ENCODE data around the gene RAB14.

The RAB14 gene

GRCh38 chr9:121156263-121156731, 45.4 kb downstream of the RAB14 start:
- TF ChIP-seq CTCF (IDR thresholded peaks at IDR 0.05; ENCODE audit: low read depth, low read length), result no peak
- no peak overlapping the region for H3K4me3 ChIP-seq (ENCODE audit: low read depth, low read length)

- H3K4me3 ChIP-seq (ENCODE audit: low read depth, low read length), result no peak overlapping the region
- no peak for TF ChIP-seq CTCF (IDR thresholded peaks at IDR 0.05; ENCODE audit: low read depth, low read length)
Observed at GRCh38 chr9:121154782-121155181, 46.9 kb downstream of the RAB14 start.

DNA sequence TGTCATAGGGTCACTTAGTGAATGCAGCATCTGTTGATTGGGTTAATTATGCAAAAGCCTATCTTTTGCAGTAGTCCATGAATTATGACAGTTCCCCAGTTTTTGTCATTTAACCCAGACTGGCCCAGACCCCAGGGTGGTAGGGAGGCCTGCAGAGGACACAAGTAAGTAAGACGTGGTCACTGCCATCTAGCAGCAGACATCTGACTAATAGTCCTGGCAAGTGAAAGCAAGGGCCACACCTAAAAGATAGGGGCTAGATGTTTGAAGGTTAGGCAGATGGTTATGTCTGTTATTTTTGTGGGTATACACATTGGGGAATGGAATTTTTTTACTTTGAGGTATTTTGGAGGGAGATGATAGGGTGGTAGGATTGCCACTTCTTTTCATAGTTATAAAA, 48.0 kb downstream of the RAB14 start:
- TF ChIP-seq CTCF (IDR thresholded peaks at IDR 0.05; ENCODE audit: low read depth, low read length), result no peak

DNA sequence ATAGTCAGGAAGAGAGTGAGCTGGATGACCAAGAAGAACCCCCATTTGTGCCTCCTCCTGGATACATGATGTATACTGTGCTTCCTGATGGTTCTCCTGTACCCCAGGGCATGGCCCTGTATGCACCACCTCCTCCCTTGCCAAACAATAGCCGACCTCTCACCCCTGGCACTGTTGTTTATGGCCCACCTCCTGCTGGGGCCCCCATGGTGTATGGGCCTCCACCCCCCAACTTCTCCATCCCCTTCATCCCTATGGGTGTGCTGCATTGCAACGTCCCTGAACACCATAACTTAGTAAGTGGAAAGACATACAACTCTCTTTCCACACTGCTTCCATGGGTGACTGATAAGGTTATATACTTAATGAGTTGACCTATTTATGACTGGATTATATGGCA, 51.5 kb downstream of the RAB14 start:
- H3K4me3 ChIP-seq (ENCODE audit: low read depth, low read length), result no peak overlapping the region
- TF ChIP-seq CTCF (IDR thresholded peaks at IDR 0.05; ENCODE audit: low read depth, low read length), result no peak

More for the DNA sequence above, 48.0 kb downstream of the RAB14 start:
- no peak overlapping the region for H3K4me3 ChIP-seq (ENCODE audit: low read depth, low read length)

GRCh38 chr9:121144482-121144881, 57.2 kb downstream of the RAB14 start:
- no peak for TF ChIP-seq CTCF (IDR thresholded peaks at IDR 0.05; ENCODE audit: low read depth, low read length)

DNA sequence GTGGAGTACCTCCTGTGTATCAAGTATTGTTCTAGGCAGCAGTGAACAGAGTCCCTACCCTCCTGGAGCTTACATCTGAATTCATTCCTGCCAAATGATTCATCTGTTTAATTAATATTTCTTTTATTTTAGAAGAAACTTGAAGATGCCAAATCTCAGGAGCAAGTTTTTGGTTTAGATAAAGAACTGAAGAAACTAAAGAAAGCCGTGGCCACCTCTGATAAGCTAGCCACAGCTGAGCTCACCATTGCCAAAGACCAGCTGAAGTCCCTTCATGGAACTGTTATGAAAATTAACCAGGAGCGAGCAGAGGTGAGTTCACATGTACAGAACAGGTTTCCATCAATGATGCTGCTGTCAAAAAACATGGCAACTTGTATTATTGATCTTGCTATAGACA, 57.9 kb downstream of the RAB14 start:
- H3K4me3 ChIP-seq (ENCODE audit: low read depth, low read length), result no peak overlapping the region
- TF ChIP-seq CTCF (IDR thresholded peaks at IDR 0.05; ENCODE audit: low read depth, low read length), result no peak

More at GRCh38 chr9:121144482-121144881, 57.2 kb downstream of the RAB14 start:
- no peak overlapping the region for H3K4me3 ChIP-seq (ENCODE audit: low read depth, low read length)

DNA sequence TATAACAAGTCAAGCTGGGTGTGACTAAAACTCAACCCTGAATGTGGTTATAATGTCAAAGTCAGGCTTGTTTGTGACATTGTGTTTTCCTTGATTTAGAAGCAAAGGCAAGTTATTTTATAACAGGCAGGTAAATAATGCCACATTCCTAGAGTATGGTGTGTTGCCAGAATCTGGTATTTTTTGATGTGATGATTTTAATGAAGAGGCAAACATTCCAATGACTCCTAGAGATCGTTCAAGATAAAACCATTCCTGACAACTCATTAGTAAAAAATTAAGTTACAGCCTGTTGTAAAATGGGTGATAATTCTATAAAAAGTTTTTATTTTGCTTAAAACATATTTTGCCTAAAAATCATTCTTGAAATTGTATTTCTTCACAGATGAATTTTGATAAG, 60.0 kb downstream of the RAB14 start:
- no peak overlapping the region for H3K4me3 ChIP-seq (ENCODE audit: low read depth, low read length)
- no peak for TF ChIP-seq CTCF (IDR thresholded peaks at IDR 0.05; ENCODE audit: low read depth, low read length)

All from WI38 (cell line).